NB4 (cell line): Measurements from ENCODE around the gene MRPL34.

Experiments used
- POLR2A ChIP-seq: IDR thresholded peaks from 2 replicates; pipeline ENCODE4 v1.6.1; 2011; ENCODE audit warnings: mild to moderate bottlenecking; ENCODE audit not compliant: insufficient read length; ENCODE audit errors: extremely low read depth
- TF ChIP-seq, protein P1 (sequence below): IDR thresholded peaks from one replicate; pipeline ENCODE4 v1.5.1; 2012; ENCODE audit warnings: low read depth, low read length

DNA sequence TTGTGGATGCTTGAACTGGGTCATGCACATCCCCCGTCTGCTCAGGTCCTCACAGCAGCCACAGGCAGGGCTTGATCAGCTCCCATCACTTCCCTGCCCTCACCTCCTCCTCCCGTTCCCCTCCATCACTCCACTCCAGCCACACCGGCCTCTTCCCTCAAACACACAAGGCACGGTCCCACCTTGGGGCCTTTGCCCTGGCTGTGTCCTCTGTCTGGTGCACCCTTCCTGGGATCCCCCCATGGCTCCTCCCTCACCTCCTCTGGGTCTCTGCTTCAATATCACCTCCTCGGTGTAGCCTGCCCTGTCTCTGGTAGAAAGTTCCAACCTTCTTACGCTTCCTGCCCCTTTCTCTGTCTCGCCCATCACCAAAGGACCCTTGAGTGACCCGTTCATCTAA is 47.7 kb downstream of the MRPL34 start:
- TF ChIP-seq, protein P1, sequence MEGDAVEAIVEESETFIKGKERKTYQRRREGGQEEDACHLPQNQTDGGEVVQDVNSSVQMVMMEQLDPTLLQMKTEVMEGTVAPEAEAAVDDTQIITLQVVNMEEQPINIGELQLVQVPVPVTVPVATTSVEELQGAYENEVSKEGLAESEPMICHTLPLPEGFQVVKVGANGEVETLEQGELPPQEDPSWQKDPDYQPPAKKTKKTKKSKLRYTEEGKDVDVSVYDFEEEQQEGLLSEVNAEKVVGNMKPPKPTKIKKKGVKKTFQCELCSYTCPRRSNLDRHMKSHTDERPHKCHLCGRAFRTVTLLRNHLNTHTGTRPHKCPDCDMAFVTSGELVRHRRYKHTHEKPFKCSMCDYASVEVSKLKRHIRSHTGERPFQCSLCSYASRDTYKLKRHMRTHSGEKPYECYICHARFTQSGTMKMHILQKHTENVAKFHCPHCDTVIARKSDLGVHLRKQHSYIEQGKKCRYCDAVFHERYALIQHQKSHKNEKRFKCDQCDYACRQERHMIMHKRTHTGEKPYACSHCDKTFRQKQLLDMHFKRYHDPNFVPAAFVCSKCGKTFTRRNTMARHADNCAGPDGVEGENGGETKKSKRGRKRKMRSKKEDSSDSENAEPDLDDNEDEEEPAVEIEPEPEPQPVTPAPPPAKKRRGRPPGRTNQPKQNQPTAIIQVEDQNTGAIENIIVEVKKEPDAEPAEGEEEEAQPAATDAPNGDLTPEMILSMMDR: no peak
- TF ChIP-seq POLR2A: no peak
